22Rv1 (cell line): ENCODE results near the gene KLHL30.

Experiments
- CTCF ChIP-seq: fragments of 450-650 bp; IDR thresholded peaks from 2 replicates; pipeline ENCODE4 v1.5.1; 2017; ENCODE audit warnings: mild to moderate bottlenecking
- ZFX ChIP-seq: fragments of 450-650 bp; IDR thresholded peaks from 2 replicates; pipeline ENCODE4 v1.6.1; 2017; ENCODE audit warnings: antibody characterized with exemption, borderline replicate concordance

- TF ChIP-seq CTCF (no peak), ZFX (no peak)
Measured at GRCh38 chr2:238094438-238095022, 43.9 kb upstream of the KLHL30 start.
